Ishikawa (cell line): ENCODE data around the gene AARSD1.

Experiments used
- CEBPB ChIP-seq: IDR thresholded peaks from 2 replicates; pipeline ENCODE4 v1.6.1; 2012
- CREB1 ChIP-seq: IDR thresholded peaks from 2 replicates; pipeline ENCODE4 v1.6.1; 2012; ENCODE audit warnings: low read depth
- EGR1 ChIP-seq: IDR thresholded peaks from 2 replicates; pipeline ENCODE4 v1.6.1; 2012
- EP300 ChIP-seq: IDR thresholded peaks from 2 replicates; pipeline ENCODE4 v1.6.1; 2012; ENCODE audit warnings: borderline replicate concordance
- FOXM1 ChIP-seq: IDR thresholded peaks from 2 replicates; pipeline ENCODE4 v1.6.1; 2012; ENCODE audit warnings: low read depth, borderline replicate concordance
- MAX ChIP-seq: IDR thresholded peaks from 2 replicates; pipeline ENCODE4 v1.6.1; 2012
- NFIC ChIP-seq: IDR thresholded peaks from 2 replicates; pipeline ENCODE4 v1.6.1; 2012
- RAD21 ChIP-seq: IDR thresholded peaks from 2 replicates; pipeline ENCODE4 v1.6.1; 2012; ENCODE audit warnings: low read depth
- REST ChIP-seq: IDR thresholded peaks from 2 replicates; pipeline ENCODE4 v1.6.1; 2012; ENCODE audit warnings: low read depth, mild to moderate bottlenecking
- TAF1 ChIP-seq: IDR thresholded peaks from 2 replicates; pipeline ENCODE4 v1.6.1; 2012; ENCODE audit warnings: low read depth, mild to moderate bottlenecking
- TCF12 ChIP-seq: IDR thresholded peaks from 2 replicates; pipeline ENCODE4 v1.6.1; 2012; ENCODE audit warnings: low read depth
- TEAD4 ChIP-seq: IDR thresholded peaks from 2 replicates; pipeline ENCODE4 v1.6.1; 2012
- USF1 ChIP-seq: IDR thresholded peaks from 2 replicates; pipeline ENCODE4 v1.6.1; 2012
- YY1 ChIP-seq: IDR thresholded peaks from 2 replicates; pipeline ENCODE4 v1.6.1; 2012; ENCODE audit warnings: low read depth
- ZBTB7A ChIP-seq: IDR thresholded peaks from 2 replicates; pipeline ENCODE4 v1.6.1; 2012; ENCODE audit warnings: low read depth

AARSD1 gene

GRCh38 chr17:42904110-42904469, 60.2 kb downstream of the AARSD1 start:
- TF ChIP-seq CREB1 (no peak), NFIC (no peak), TEAD4 (no peak), FOXM1 (no peak)

- no peak for TF ChIP-seq TAF1
- TF ChIP-seq REST = no peak
- TF ChIP-seq EGR1 = no peak
- TF ChIP-seq YY1 = no peak
- no peak for TF ChIP-seq RAD21
- TF ChIP-seq NFIC = no peak
- TF ChIP-seq MAX = no peak
- TF ChIP-seq CREB1 = no peak
- TF ChIP-seq ZBTB7A = no peak
- TF ChIP-seq CEBPB = no peak
- TF ChIP-seq USF1 = no peak
- TF ChIP-seq TEAD4 = no peak
- TF ChIP-seq EP300 = no peak
- TF ChIP-seq FOXM1 = no peak
- no peak for TF ChIP-seq TCF12
These were observed 62.6 kb downstream of the AARSD1 start for GRCh38 chr17:42901535-42902229.
